HL-60/S4 (cell line): ENCODE data around the gene TRIM66.

Experiments
- in situ Hi-C: fragments of 300-500 bp; cut with MboI; formaldehyde crosslinking; loops from 2 replicates; pipeline ENCODE4 v1.14.3; 2022; ENCODE audit warnings: low sequenced_read_pairs

Gene TRIM66, protein sequence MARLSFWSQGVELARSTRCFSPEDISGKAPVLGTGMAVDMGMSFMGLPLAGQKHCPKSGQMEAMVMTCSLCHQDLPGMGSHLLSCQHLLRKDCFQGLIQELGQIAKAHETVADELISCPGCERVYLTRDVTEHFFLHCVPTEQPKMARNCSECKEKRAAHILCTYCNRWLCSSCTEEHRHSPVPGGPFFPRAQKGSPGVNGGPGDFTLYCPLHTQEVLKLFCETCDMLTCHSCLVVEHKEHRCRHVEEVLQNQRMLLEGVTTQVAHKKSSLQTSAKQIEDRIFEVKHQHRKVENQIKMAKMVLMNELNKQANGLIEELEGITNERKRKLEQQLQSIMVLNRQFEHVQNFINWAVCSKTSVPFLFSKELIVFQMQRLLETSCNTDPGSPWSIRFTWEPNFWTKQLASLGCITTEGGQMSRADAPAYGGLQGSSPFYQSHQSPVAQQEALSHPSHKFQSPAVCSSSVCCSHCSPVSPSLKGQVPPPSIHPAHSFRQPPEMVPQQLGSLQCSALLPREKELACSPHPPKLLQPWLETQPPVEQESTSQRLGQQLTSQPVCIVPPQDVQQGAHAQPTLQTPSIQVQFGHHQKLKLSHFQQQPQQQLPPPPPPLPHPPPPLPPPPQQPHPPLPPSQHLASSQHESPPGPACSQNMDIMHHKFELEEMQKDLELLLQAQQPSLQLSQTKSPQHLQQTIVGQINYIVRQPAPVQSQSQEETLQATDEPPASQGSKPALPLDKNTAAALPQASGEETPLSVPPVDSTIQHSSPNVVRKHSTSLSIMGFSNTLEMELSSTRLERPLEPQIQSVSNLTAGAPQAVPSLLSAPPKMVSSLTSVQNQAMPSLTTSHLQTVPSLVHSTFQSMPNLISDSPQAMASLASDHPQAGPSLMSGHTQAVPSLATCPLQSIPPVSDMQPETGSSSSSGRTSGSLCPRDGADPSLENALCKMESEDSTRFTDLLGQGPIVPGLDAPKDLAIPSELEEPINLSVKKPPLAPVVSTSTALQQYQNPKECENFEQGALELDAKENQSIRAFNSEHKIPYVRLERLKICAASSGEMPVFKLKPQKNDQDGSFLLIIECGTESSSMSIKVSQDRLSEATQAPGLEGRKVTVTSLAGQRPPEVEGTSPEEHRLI (N-terminal part only)

GRCh38 chr11:8682303-8683114, at the start of gene TRIM66, which contains the start of gene RPL27A:
TRIM66 (minus strand) TSS chr11:8682665; CDS start chr11:8672274, 10,391 bp downstream.
RPL27A (plus strand) TSS chr11:8682792; CDS start chr11:8682814, 22 bp downstream.
- in situ Hi-C loops, result no loop called here

DNA sequence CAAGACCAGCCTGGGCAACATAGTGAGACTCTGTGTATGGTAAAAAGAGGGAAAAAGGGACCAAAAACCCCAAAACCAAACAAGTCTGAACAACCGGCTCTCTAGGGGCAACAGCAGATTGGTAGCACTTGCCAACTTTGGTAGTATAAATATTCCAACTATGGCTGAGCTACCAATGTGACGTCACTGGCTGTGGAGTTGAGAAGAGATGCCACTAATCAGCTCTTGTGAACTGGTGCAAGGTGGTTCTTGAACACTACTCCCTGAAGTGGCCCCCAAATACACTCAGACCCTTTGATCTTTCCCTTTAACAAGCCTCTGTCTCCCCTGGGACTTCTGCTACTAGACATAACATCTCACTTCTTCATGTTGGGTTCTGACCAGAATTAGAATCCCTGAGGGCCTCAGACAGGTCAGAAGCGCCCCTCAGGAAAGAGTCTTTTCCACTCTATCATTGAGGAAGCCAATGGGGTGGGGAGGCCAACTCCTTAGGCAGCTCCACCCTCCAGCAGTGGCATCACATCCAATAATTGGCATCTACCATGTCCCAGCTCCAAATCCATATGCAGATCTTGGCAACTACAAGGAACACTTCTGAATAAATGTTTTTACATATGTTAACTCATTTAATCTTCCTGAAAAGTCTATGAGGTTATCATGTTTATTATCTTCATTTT, 49.3 kb upstream of the TRIM66 start:
- in situ Hi-C loops, result no loop called here

GRCh38 chr11:8730697-8731020, 48.2 kb upstream of the TRIM66 start:
- in situ Hi-C loops, result no loop called here

GRCh38 chr11:8729837-8730696, 47.6 kb upstream of the TRIM66 start:
- in situ Hi-C loops, result no loop called here

- in situ Hi-C loops, result no loop called here
These were observed 46.6 kb upstream of the TRIM66 start for GRCh38 chr11:8729067-8729466.

DNA sequence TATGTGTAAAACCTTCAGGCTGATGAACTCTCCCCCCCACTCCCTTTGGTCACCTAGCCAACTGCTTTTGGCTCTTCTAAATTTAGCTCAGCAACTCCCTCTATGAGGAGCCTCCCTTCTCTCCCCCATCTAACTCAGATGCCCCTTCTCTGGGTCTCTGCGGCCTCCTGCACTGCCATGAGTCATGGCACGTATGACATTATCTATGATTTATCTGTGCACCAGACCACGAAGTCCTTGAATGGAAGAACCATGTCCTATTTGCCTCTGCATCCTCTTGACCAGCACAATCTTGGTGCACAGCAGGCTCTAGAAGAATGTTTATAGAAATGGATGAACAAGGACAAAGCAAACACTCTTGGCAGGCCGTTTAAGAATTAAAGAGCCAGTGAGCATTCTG, 46.1 kb upstream of the TRIM66 start:
- in situ Hi-C loops, result no loop called here

- in situ Hi-C loops, result no loop called here
These were observed 43.9 kb upstream of the TRIM66 start for GRCh38 chr11:8726395-8726794.

DNA sequence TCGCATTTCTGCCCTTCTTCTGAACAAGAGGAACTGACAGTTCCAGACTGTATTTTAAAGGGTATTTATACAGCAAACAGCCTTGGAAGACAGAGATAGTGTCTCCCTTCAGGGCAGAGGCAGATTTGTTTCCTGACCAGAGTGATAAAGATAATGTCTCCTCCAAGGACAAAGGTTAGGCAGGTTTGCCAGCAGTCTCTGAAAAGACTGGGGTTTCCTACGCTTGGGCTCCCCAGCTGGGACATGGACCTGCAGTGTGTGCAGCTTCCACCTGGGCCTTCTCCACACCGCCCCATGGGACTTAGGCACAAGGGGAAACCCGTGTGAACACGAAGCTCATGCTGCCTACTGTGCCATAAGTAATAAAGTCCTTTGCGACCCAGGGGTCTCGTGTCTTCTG, 42.2 kb upstream of the TRIM66 start:
- in situ Hi-C loops, result no loop called here

GRCh38 chr11:8723711-8724110, 41.2 kb upstream of the TRIM66 start:
- in situ Hi-C loops, result no loop called here

DNA sequence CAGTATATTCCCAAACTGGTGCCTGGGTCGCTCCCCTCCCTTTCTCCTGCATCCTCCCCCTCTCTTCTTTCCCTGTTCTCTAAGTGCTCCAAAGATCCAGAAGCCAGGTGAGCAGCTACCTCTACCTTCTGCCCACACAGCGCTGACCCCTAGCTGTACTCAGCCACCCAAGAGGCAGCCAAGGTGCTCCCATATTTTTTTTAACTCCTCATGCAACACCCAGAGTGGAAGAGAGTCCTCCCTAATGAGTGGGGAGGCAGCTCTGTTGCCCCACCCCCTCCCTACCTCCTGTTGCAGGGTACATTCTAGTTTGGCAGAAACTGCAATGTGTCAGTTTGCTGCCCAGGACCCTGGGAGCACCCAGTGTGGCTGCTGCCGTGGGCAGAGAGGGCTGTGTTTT, 40.3 kb upstream of the TRIM66 start:
- in situ Hi-C loops, result no loop called here

GRCh38 chr11:8721609-8722500, 39.4 kb upstream of the TRIM66 start:
- in situ Hi-C loops, result no loop called here

DNA sequence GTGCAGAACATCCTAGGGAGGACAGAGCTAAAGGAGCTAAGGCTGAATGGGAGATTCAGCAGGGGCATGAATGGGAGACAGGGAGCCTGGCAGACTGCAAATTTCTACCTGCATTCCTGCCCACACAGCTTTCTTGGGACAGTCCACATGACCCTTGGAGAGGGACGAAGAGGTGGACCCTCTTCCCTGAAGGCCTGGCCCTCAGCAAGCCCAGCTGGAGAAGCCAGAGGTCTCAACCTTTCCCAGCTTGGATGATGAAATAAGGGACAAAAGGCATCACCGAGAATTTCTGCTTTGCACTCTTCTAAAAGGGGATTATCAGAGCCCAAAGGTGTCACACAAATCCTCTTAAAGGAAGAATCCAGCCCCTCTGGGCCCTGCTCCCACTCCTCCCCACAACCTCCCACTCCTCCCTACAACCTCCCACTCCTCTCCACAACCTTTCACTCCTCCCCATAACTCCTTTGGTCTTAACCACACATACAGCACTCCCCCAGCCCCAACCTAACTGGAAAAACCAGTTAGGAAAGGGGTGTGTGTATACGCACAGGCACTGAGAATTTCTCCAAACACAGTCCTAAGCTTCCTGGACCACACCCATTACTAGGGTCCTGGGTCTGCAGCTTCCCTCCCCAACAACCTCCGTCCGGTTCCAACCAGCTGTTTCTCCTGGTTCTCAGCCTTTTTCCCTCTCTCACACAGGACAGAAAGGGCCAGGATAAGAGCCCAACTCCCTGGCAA, 38.6 kb upstream of the TRIM66 start:
- in situ Hi-C loops, result no loop called here

GRCh38 chr11:8720352-8720751, 37.9 kb upstream of the TRIM66 start:
- in situ Hi-C loops, result no loop called here

DNA sequence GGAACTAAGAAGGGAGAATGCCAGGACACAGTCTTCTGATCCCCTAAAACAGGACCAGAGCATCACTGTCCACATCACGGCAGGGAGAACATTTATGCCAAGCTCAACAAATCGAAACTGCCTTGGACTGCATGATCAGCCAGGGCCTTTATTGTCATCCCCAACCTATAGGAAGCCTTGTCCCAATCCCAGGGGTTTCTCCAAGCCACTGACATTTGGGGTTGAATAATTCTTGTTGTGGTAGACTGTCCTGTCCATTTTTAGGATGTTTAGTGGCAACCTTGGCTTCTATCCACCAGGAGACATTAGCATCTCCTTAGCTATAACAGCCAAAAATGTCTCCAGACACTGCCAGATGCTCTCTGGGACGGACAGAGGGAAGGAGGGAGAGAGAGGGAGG, 37.3 kb upstream of the TRIM66 start:
- in situ Hi-C loops, result no loop called here

DNA sequence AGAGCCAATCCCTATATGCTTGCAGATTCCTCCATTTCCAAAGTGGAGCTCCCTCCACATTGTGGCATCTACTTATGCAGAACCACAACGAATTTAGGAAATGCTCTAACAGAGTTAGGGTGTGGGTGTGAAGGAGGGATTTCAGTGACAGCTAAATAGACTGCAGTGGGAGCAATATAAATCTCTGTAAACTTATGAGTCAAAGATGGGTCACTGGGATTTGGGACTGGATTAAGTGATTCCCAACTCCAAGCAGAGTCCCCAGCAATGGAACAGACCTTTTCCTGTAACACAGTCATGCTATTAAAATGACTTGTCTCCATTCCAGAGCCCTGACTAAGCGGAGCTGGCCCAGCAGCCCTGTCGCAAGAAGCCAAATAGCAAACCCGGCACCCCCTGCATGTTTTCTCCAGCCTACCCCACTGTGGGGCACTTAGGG, 36.8 kb upstream of the TRIM66 start:
- in situ Hi-C loops, result no loop called here

- in situ Hi-C loops, result no loop called here
These were observed 35.6 kb upstream of the TRIM66 start for GRCh38 chr11:8717876-8718753.

DNA sequence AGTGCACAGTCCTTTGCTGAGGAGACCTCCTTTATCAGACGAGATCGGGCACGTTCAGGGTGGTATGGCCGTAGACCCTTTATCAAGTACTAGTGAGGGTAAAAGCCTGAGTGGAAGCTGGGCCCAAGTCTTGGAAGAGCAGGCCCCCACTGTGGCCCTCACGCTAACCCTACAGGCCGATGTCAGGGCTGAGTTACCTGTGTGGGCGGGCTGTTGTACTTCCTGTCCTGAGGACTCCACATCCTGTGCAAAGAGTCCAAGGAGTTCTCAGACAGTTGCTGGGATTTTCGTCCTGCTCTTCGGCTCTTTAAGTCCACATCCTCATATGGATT, 35.0 kb upstream of the TRIM66 start:
- in situ Hi-C loops, result no loop called here
